Measurements from ENCODE around the gene NCR3LG1.

Gene NCR3LG1

GRCh38 chr11:17379383-17380180 lies 28.0 kb downstream of the NCR3LG1 start:
- Histone ChIP-seq H3K4me3 (ENCODE audit: low read length) (no peak overlapping the region), H3K36me3 (ENCODE audit: insufficient read depth, low read length) (peaks cover 2% of the 10 kb centered on the region), H3K4me1 (ENCODE audit: insufficient read depth, low read length) (no peaks in the 10 kb centered on the region), H3K27me3 (ENCODE audit: insufficient read depth, low read length) (no peaks in the 10 kb centered on the region), H2AFZ (ENCODE audit: low read depth, low read length) (no peak overlapping the region), H3K9me3 (ENCODE audit: low read length) (peaks cover 23% of the 10 kb centered on the region)

GRCh38 chr11:17381156-17381555 lies 29.6 kb downstream of the NCR3LG1 start:
- no peaks in the 10 kb centered on the region for H3K4me1 ChIP-seq (ENCODE audit: insufficient read depth, low read length)
- no peak overlapping the region for H2AFZ ChIP-seq (ENCODE audit: low read depth, low read length)
- H3K9me3 ChIP-seq (ENCODE audit: low read length) = peaks cover 18% of the 10 kb centered on the region
- no peak overlapping the region for H3K4me3 ChIP-seq (ENCODE audit: low read length)
- no peaks in the 10 kb centered on the region for H3K27me3 ChIP-seq (ENCODE audit: insufficient read depth, low read length)
- no peaks in the 10 kb centered on the region for H3K36me3 ChIP-seq (ENCODE audit: insufficient read depth, low read length)

- no peak overlapping the region for H2AFZ ChIP-seq (ENCODE audit: low read depth, low read length)
- H3K27me3 ChIP-seq (ENCODE audit: insufficient read depth, low read length) = no peaks in the 10 kb centered on the region
- H3K9me3 ChIP-seq (ENCODE audit: low read length) = peaks cover 15% of the 10 kb centered on the region
- H3K4me1 ChIP-seq (ENCODE audit: insufficient read depth, low read length) = no peaks in the 10 kb centered on the region
- H3K4me3 ChIP-seq (ENCODE audit: low read length) = no peak overlapping the region
- H3K36me3 ChIP-seq (ENCODE audit: insufficient read depth, low read length) = no peaks in the 10 kb centered on the region
Measured at GRCh38 chr11:17382046-17382728, 30.6 kb downstream of the NCR3LG1 start.

- no peak overlapping the region for H2AFZ ChIP-seq (ENCODE audit: low read depth, low read length)
- no peaks in the 10 kb centered on the region for H3K27me3 ChIP-seq (ENCODE audit: insufficient read depth, low read length)
- H3K36me3 ChIP-seq (ENCODE audit: insufficient read depth, low read length) = no peaks in the 10 kb centered on the region
- no peak overlapping the region for H3K4me3 ChIP-seq (ENCODE audit: low read length)
- no peaks in the 10 kb centered on the region for H3K4me1 ChIP-seq (ENCODE audit: insufficient read depth, low read length)
- peaks cover 10% of the 10 kb centered on the region for H3K9me3 ChIP-seq (ENCODE audit: low read length)
Measured at GRCh38 chr11:17383461-17383860, 31.9 kb downstream of the NCR3LG1 start.

- Histone ChIP-seq H3K4me3 (ENCODE audit: low read length) (no peak overlapping the region), H3K9me3 (ENCODE audit: low read length) (peaks cover 6% of the 10 kb centered on the region), H3K36me3 (ENCODE audit: insufficient read depth, low read length) (no peaks in the 10 kb centered on the region), H3K27me3 (ENCODE audit: insufficient read depth, low read length) (peaks cover 2% of the 10 kb centered on the region), H2AFZ (ENCODE audit: low read depth, low read length) (no peak overlapping the region), H3K4me1 (ENCODE audit: insufficient read depth, low read length) (no peaks in the 10 kb centered on the region)
Measured at GRCh38 chr11:17384002-17384511, 32.5 kb downstream of the NCR3LG1 start.

- Histone ChIP-seq H3K36me3 (ENCODE audit: insufficient read depth, low read length) (no peaks in the 10 kb centered on the region), H3K9me3 (ENCODE audit: low read length) (peaks cover 3% of the 10 kb centered on the region), H2AFZ (ENCODE audit: low read depth, low read length) (no peak overlapping the region), H3K4me3 (ENCODE audit: low read length) (no peak overlapping the region), H3K4me1 (ENCODE audit: insufficient read depth, low read length) (peaks cover 6% of the 10 kb centered on the region), H3K27me3 (ENCODE audit: insufficient read depth, low read length) (peaks cover 5% of the 10 kb centered on the region)
Measured at GRCh38 chr11:17385492-17385891, 33.9 kb downstream of the NCR3LG1 start.

- H2AFZ ChIP-seq (ENCODE audit: low read depth, low read length) = no peak overlapping the region
- H3K4me3 ChIP-seq (ENCODE audit: low read length) = no peak overlapping the region
- H3K27me3 ChIP-seq (ENCODE audit: insufficient read depth, low read length) = peaks cover 9% of the 10 kb centered on the region
- peaks cover 6% of the 10 kb centered on the region for H3K4me1 ChIP-seq (ENCODE audit: insufficient read depth, low read length)
- peaks cover 3% of the 10 kb centered on the region for H3K9me3 ChIP-seq (ENCODE audit: low read length)
- no peaks in the 10 kb centered on the region for H3K36me3 ChIP-seq (ENCODE audit: insufficient read depth, low read length)
Measured at GRCh38 chr11:17385926-17386325, 34.3 kb downstream of the NCR3LG1 start.

- H3K36me3 ChIP-seq (ENCODE audit: insufficient read depth, low read length) = no peaks in the 10 kb centered on the region
- no peak overlapping the region for H2AFZ ChIP-seq (ENCODE audit: low read depth, low read length)
- H3K27me3 ChIP-seq (ENCODE audit: insufficient read depth, low read length) = peaks cover 12% of the 10 kb centered on the region
- H3K4me1 ChIP-seq (ENCODE audit: insufficient read depth, low read length) = peaks cover 6% of the 10 kb centered on the region
- H3K9me3 ChIP-seq (ENCODE audit: low read length) = peaks cover 3% of the 10 kb centered on the region
- H3K4me3 ChIP-seq (ENCODE audit: low read length) = no peak overlapping the region
Measured at GRCh38 chr11:17386331-17387084, 34.9 kb downstream of the NCR3LG1 start.

GRCh38 chr11:17387254-17387653 lies 35.7 kb downstream of the NCR3LG1 start:
- H3K9me3 ChIP-seq (ENCODE audit: low read length) = peaks cover 3% of the 10 kb centered on the region

GRCh38 chr11:17387811-17388210 lies 36.2 kb downstream of the NCR3LG1 start:
- no peak overlapping the region for H3K4me3 ChIP-seq (ENCODE audit: low read length)
- H3K27me3 ChIP-seq (ENCODE audit: insufficient read depth, low read length) = peaks cover 12% of the 10 kb centered on the region
- no peak overlapping the region for H2AFZ ChIP-seq (ENCODE audit: low read depth, low read length)
- H3K4me1 ChIP-seq (ENCODE audit: insufficient read depth, low read length) = peaks cover 6% of the 10 kb centered on the region
- H3K9me3 ChIP-seq (ENCODE audit: low read length) = peaks cover 3% of the 10 kb centered on the region
- no peaks in the 10 kb centered on the region for H3K36me3 ChIP-seq (ENCODE audit: insufficient read depth, low read length)

More at GRCh38 chr11:17387254-17387653, 35.7 kb downstream of the NCR3LG1 start:
- H3K4me3 ChIP-seq (ENCODE audit: low read length) = no peak overlapping the region
- H3K36me3 ChIP-seq (ENCODE audit: insufficient read depth, low read length) = no peaks in the 10 kb centered on the region
- H2AFZ ChIP-seq (ENCODE audit: low read depth, low read length) = no peak overlapping the region
- peaks cover 6% of the 10 kb centered on the region for H3K4me1 ChIP-seq (ENCODE audit: insufficient read depth, low read length)
- H3K27me3 ChIP-seq (ENCODE audit: insufficient read depth, low read length) = peaks cover 12% of the 10 kb centered on the region

- Histone ChIP-seq H3K27me3 (ENCODE audit: insufficient read depth, low read length) (peaks cover 12% of the 10 kb centered on the region), H3K36me3 (ENCODE audit: insufficient read depth, low read length) (no peaks in the 10 kb centered on the region), H2AFZ (ENCODE audit: low read depth, low read length) (no peak within 1 kb of the TSS), H3K9me3 (ENCODE audit: low read length) (peaks cover 3% of the 10 kb centered on the region), H3K4me3 (ENCODE audit: low read length) (peak within 1 kb of the TSS; percentile 51), H3K4me1 (ENCODE audit: insufficient read depth, low read length) (peaks cover 6% of the 10 kb centered on the region)
Measured at GRCh38 chr11:17388609-17389210, 37.1 kb downstream of the NCR3LG1 start, which contains the start of gene KCNJ11. KCNJ11 (minus strand) TSS chr11:17388659; CDS start chr11:17388091, 568 bp downstream.

GRCh38 chr11:17389211-17389956 lies 37.8 kb downstream of the NCR3LG1 start:
- Histone ChIP-seq H3K4me1 (ENCODE audit: insufficient read depth, low read length) (peaks cover 6% of the 10 kb centered on the region), H3K36me3 (ENCODE audit: insufficient read depth, low read length) (no peaks in the 10 kb centered on the region), H3K27me3 (ENCODE audit: insufficient read depth, low read length) (peaks cover 12% of the 10 kb centered on the region), H2AFZ (ENCODE audit: low read depth, low read length) (no peak overlapping the region), H3K4me3 (ENCODE audit: low read length) (peak overlapping the region; percentile 51), H3K9me3 (ENCODE audit: low read length) (peaks cover 3% of the 10 kb centered on the region)
